ENCODE data around the gene GLT1D1. TPM values are rescaled to one million over a fixed set of nuclear protein-coding genes. Genes with fewer than 3 reads are reported as not detected.

Gene GLT1D1
- total and polyA plus RNA-seq, 2 of the 8 experiments (the other 6 are each of a cell fraction or from before 2014, with no cell fraction given), result 1.5 to 3.6 TPM

- no peak for TF ChIP-seq FOSL1 (IDR thresholded peaks at IDR 0.05; ENCODE audit: insufficient read depth, low read depth, low read length)
- no peak for TF ChIP-seq EGR1 (IDR thresholded peaks at IDR 0.05; ENCODE audit: borderline replicate concordance, low read depth, low read length)
- TF ChIP-seq ASH2L (IDR thresholded peaks at IDR 0.05; ENCODE audit: low read length), result no peak
- TF ChIP-seq JUND (IDR thresholded peaks at IDR 0.05; ENCODE audit: low read length), result no peak
- no peak for TF ChIP-seq CEBPB (IDR thresholded peaks at IDR 0.05; ENCODE audit: low read depth, low read length)
These were observed 79.2 kb downstream of the GLT1D1 start (continued) for GRCh38 chr12:128932521-128932920.

Measured in H1 (cell line).